NCI-H1694 (cell line): ENCODE measurements around the gene ALKBH4.
"Not testable (repeated sequence)": the region's sequence is repeated elsewhere in the genome, so short reads cannot be mapped to it uniquely, and the experiment has no call there.

ENCODE experiments used
- DNase-seq: peaks from one replicate; lab custom pipeline; 2025; lab: John Stamatoyannopoulos, UW

The ALKBH4 gene

GRCh38 chr7:102426268-102427018 is 38.2 kb downstream of the ALKBH4 start:
- no peak for DNase-seq

DNA sequence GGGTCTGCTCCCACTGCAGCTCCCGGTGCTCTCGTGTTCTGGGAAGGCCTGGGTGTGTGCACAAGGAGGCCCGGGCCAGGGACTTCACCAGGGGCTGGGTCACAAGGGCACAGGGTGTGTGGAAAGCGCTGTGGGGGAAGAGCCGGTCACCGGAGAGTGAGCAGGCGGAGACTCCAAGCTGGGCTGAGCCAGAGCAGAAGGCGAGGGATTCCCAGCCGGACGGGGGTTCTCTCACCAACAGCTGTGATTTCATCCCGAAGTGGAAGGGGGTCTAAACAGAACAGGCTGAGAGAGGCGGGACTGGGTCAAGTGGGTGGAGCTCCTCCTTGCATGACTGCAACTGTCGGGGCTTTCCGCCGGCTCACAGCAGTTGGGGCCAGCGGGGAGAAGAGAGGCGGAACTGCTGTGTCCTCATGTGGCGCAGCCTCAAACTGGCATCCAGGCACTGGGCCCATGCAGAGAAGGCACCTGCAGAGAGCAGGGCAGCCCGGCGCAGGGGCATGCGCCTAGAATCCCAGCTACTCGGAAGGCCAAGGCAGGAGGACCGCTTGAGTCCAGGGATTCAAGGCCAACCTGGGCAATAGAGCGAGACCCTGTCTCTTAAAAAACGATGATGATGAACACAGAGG is 38.9 kb downstream of the ALKBH4 start:
- DNase-seq = no peak

DNA sequence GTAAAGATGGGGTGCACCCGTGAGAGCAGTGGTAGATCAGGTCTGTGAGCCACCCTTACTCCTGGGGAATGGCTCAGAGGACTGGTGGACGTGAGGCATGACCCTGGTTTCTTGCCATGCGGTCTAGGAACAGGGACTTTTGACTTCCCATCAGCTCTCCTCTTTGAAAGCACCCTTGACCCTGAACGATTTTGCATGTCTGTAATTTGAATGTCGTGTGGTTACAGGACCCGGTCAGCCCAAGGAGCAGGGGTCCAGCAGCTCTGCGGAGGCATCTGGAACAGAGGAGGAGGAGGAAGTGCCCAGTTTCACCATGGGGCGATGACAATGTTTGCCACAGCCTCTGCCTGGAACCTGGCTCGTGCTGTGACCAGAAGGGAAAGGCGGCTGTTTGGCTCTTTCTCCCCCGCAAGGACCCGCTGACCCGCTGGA is 39.9 kb downstream of the ALKBH4 start:
- no peak for DNase-seq

DNA sequence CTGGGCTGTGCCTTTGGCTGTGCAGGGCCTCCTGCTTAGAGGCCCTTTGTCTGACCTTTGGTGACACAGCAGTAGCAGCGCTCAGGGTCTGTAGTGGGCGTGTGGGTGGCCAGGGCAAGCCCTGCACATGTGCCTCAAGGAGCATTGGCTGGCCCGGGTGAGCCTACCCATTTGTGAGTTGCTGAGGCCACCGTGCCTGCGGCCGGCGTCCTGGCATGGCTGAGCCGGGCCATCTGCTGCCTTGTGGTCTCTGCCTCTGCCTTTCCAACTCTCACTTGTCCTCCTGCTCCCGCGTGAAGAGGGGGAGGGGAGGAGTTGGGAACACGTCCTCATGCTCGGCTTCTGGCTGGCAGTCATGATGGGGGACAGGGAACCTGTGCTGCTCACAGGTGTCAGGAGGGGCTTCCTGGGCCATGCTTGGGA is 40.5 kb downstream of the ALKBH4 start:
- DNase-seq = no peak

DNA sequence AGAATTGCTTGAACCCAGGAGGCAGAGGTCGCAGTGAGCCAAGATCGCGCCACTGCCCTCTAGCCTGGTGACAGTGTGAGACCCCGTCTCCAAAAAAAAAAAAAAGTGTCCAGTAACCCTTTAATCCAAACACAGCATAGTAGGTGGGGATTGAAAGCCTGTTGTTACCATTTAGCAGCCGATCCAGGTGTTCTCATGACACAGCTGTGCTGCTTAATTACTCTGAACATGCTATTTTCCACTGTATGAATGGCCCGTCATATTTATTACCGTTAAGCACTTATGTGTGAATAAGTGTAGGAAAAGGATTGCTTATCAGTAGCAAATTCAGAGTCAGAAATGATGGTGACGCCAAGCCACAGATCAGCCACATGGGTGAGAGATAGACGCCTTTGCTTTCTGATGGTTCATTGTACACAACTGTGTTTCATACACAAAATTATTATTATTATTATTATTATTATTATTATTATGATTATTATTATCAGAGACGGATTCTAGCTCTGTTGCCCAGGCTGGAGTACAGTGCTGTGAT is 42.9 kb downstream of the ALKBH4 start:
- no peak for DNase-seq

DNA sequence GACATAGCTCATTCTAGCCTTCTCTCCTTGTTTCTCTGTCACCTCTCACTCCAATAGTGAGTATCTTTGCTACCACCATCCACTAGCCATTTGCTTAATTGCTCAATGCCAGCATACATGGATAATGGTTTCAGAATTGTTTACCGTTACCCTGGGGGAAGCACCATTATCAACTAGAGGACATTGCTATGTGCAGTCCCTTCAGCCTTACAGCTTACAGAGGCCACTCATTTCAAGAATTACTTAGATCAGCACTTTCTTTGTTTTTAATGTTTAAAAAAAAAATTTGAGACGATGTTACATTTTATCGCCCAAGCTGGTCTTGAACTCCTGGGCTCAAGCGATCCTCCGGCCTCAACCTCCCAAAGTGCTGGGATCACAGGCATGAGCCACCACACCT is 46.1 kb downstream of the ALKBH4 start:
- no peak for DNase-seq

- DNase-seq = no peak
Measured at GRCh38 chr7:102417105-102417504, 47.6 kb downstream of the ALKBH4 start.

- DNase-seq = no peak
Measured at GRCh38 chr7:102416406-102416805, 48.3 kb downstream of the ALKBH4 start.

DNA sequence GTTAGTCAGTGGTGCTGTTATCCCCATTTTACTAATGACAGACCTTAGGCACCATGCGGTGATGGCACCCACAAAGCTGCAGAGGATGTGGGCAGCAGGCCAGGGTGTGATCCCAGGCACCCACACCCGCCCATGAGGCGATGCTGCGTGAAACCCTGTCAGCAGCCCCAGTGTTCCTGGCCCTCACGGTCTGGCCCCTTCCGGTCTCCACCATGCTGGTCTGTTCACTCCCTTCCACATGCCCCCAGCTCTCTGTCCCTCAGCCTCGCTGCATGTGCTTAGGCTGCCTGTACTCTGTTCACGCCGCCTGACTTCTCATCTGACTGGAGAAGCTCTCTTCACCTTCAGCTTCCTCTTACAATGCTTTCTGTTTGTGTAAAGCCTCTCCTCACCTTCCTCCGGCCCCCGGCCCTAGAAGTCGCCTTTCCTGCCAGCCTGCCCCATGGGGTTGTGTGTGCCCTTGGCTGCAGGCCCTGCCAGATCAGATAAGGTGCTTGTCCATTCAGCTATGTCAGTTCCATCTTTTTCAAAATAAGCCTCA is 48.9 kb downstream of the ALKBH4 start:
- no peak for DNase-seq

- DNase-seq = no peak
Measured at GRCh38 chr7:102413611-102414010, 51.1 kb downstream of the ALKBH4 start.

- no peak for DNase-seq
Measured at GRCh38 chr7:102413091-102413490, 51.6 kb downstream of the ALKBH4 start.

- peak; percentile 92 for DNase-seq
Measured at GRCh38 chr7:102412548-102412947, 52.1 kb downstream of the ALKBH4 start.

- DNase-seq = no peak
Measured at GRCh38 chr7:102410918-102411317, 53.7 kb downstream of the ALKBH4 start.

GRCh38 chr7:102410123-102410522 is 54.5 kb downstream of the ALKBH4 start:
- DNase-seq = no peak

DNA sequence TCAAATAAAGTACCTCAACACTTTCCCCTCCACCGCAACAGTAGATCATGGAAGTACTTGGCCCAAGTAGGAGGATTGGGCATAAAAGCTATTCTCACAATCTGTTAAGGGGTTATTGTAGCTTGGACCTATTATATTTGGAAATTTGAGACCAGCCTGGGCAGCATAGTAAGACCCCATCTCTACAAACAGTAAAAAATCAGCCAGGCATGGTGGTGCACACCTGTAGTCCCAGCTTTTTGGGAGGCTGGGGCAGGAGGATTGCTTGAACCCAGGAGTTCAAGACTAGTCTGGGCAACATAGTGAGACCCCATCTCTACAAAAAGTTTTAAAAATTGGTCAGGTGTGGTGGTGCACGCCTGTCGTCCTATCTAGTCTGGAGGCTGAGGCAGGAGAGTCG is 55.3 kb downstream of the ALKBH4 start:
- DNase-seq = no peak

DNA sequence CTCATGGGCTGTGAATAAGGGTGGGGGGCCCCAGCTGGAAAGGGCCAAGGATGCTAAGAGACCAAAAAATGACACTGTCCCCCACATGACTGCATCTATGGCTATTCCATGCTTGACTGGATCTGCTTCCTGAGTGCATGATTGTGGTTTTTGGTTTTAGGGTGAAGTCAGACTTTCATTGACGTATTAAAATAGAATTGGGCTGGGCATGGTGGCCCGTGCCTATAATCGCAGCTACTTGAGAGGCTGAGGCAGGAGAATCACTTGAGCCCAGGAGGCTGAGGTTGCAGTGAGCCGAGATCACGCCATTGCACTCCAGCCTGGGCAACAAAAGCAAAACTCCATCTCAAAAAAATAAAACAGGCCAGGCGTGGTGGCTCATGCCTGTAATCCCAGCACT is 56.1 kb downstream of the ALKBH4 start:
- not testable (repeated sequence) for DNase-seq

DNA sequence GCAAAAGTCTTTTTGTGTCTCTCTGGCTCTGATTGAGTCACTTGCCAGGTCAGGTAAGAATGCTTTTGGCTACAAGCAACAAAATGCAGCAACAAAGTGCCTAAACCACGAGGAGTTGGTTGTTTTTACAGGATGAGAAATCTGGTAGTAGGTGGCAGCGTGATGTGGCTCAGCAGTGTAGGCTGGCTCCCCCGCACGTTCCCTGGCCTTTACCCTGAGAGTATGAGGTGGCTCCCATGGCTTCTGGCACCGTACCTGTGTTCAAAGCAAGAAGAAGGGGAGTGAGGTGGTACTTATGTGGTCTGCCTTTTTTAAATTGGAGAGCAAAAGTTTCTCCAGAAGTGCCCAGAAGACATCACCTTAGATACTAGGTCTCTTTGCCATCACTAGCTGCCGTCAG is 56.8 kb downstream of the ALKBH4 start:
- DNase-seq = no peak
